Measurements from ENCODE around the gene IRGQ. TPM values are rescaled to one million over a fixed set of nuclear protein-coding genes. Genes with fewer than 3 reads are reported as not detected.

Gene IRGQ
- total and polyA plus RNA-seq, 2 experiments from 2014 or later: 9.6 to 26.2 TPM

GRCh38 chr19:43626838-43627237 lies 30.9 kb upstream of the IRGQ start:
- Histone ChIP-seq H3K27ac (no peak overlapping the region), H3K79me2 (no peaks in the 10 kb centered on the region), H4K20me1 (ENCODE audit: insufficient read depth, poor library complexity, severe bottlenecking) (no peaks in the 10 kb centered on the region), H3K4me3 (no peak overlapping the region), H3K27me3 (no peaks in the 10 kb centered on the region), H3K9me2 (replicated peaks; ENCODE audit: insufficient read depth) (no peaks in the 10 kb centered on the region), H2AFZ (no peak overlapping the region), H3K9me3 (ENCODE audit: low read depth) (no peaks in the 10 kb centered on the region), H3K4me2 (no peak overlapping the region), H3K36me3 (replicated peaks; ENCODE audit: insufficient read depth, low read depth) (no peaks in the 10 kb centered on the region), H3K4me1 (ENCODE audit: insufficient read depth) (no peaks in the 10 kb centered on the region)
- DNase-seq (ENCODE audit: low spot score): no peak
- TF ChIP-seq EZH2 (IDR thresholded peaks at IDR 0.05; ENCODE audit: borderline replicate concordance): no peak
- no peak for TF ChIP-seq CTCF (IDR thresholded peaks at IDR 0.05; ENCODE audit: poor library complexity)
- TF ChIP-seq EZH2phosphoT487 (IDR thresholded peaks at IDR 0.05; ENCODE audit: low read depth, severe bottlenecking, unreplicated experiment): no peak
- 86% methylated on average over 17 of the region's 17 CpGs for WGBS (ENCODE audit: low lambda C conversion rate, missing lambda C conversion rate)

GRCh38 chr19:43625918-43626579 lies 30.1 kb upstream of the IRGQ start:
- H2AFZ ChIP-seq: no peak overlapping the region
- no peaks in the 10 kb centered on the region for H3K36me3 ChIP-seq (replicated peaks; ENCODE audit: insufficient read depth, low read depth)
- no peak overlapping the region for H3K27ac ChIP-seq
- DNase-seq (ENCODE audit: low spot score): no peak
- WGBS (ENCODE audit: low lambda C conversion rate, missing lambda C conversion rate): 94% methylated on average over 32 of the region's 32 CpGs
- no peaks in the 10 kb centered on the region for H3K9me2 ChIP-seq (replicated peaks; ENCODE audit: insufficient read depth)
- no peaks in the 10 kb centered on the region for H4K20me1 ChIP-seq (ENCODE audit: insufficient read depth, poor library complexity, severe bottlenecking)
- H3K27me3 ChIP-seq: no peaks in the 10 kb centered on the region
- no peak overlapping the region for H3K4me3 ChIP-seq
- TF ChIP-seq EZH2 (IDR thresholded peaks at IDR 0.05; ENCODE audit: borderline replicate concordance) (no peak), EZH2phosphoT487 (IDR thresholded peaks at IDR 0.05; ENCODE audit: low read depth, severe bottlenecking, unreplicated experiment) (no peak)
- H3K79me2 ChIP-seq: peaks cover under 1% of the 10 kb centered on the region
- H3K4me2 ChIP-seq: no peak overlapping the region
- H3K9me3 ChIP-seq (ENCODE audit: low read depth): no peaks in the 10 kb centered on the region
- no peaks in the 10 kb centered on the region for H3K4me1 ChIP-seq (ENCODE audit: insufficient read depth)

- Histone ChIP-seq H3K4me3 (no peak overlapping the region), H3K79me2 (peaks cover 8% of the 10 kb centered on the region), H3K9me2 (replicated peaks; ENCODE audit: insufficient read depth) (no peaks in the 10 kb centered on the region), H3K4me2 (no peak overlapping the region), H3K27me3 (no peaks in the 10 kb centered on the region), H3K4me1 (ENCODE audit: insufficient read depth) (no peaks in the 10 kb centered on the region), H2AFZ (no peak overlapping the region), H3K27ac (no peak overlapping the region), H3K9me3 (ENCODE audit: low read depth) (no peaks in the 10 kb centered on the region), H3K36me3 (replicated peaks; ENCODE audit: insufficient read depth, low read depth) (no peaks in the 10 kb centered on the region), H4K20me1 (ENCODE audit: insufficient read depth, poor library complexity, severe bottlenecking) (no peaks in the 10 kb centered on the region)
- DNase-seq (ENCODE audit: low spot score): no peak
- WGBS (ENCODE audit: low lambda C conversion rate, missing lambda C conversion rate): 42% methylated on average over 19 of the region's 30 CpGs
- TF ChIP-seq CTCF (IDR thresholded peaks at IDR 0.05; ENCODE audit: poor library complexity): peak; percentile 20
- TF ChIP-seq EZH2 (IDR thresholded peaks at IDR 0.05; ENCODE audit: borderline replicate concordance): no peak
These were observed 29.0 kb upstream of the IRGQ start for GRCh38 chr19:43624933-43625332.

- no peak overlapping the region for H3K27ac ChIP-seq
- H3K4me3 ChIP-seq: no peak overlapping the region
- H3K4me1 ChIP-seq (ENCODE audit: insufficient read depth): no peaks in the 10 kb centered on the region
- WGBS (ENCODE audit: low lambda C conversion rate, missing lambda C conversion rate): 95% methylated on average over 26 of the region's 35 CpGs
- no peak overlapping the region for H2AFZ ChIP-seq
- H3K9me2 ChIP-seq (replicated peaks; ENCODE audit: insufficient read depth): no peaks in the 10 kb centered on the region
- no peak for DNase-seq (ENCODE audit: low spot score)
- H4K20me1 ChIP-seq (ENCODE audit: insufficient read depth, poor library complexity, severe bottlenecking): no peaks in the 10 kb centered on the region
- H3K79me2 ChIP-seq: peaks cover 8% of the 10 kb centered on the region
- TF ChIP-seq EZH2 (IDR thresholded peaks at IDR 0.05; ENCODE audit: borderline replicate concordance) (no peak), EZH2phosphoT487 (IDR thresholded peaks at IDR 0.05; ENCODE audit: low read depth, severe bottlenecking, unreplicated experiment) (no peak), CTCF (IDR thresholded peaks at IDR 0.05; ENCODE audit: poor library complexity) (no peak)
- no peak overlapping the region for H3K4me2 ChIP-seq
- no peaks in the 10 kb centered on the region for H3K27me3 ChIP-seq
- H3K36me3 ChIP-seq (replicated peaks; ENCODE audit: insufficient read depth, low read depth): no peaks in the 10 kb centered on the region
- H3K9me3 ChIP-seq (ENCODE audit: low read depth): no peaks in the 10 kb centered on the region
These were observed 28.1 kb upstream of the IRGQ start for GRCh38 chr19:43623889-43624670.
